H9 (cell line): ENCODE measurements around the gene MPZL1. TPM values are rescaled to one million over a fixed set of nuclear protein-coding genes. Genes with fewer than 3 reads are reported as not detected.

Experiments used
- DNase-seq: peaks from one replicate; pipeline ENCODE4 v3.0.0-alpha.2; 2017
- H2AFZ ChIP-seq: one replicate; pipeline ENCODE4 v1.6.1; 2013; ENCODE audit warnings: mild to moderate bottlenecking, low read length, control low read depth, moderate library complexity
- H2AK5ac ChIP-seq: 2 replicates; pipeline ENCODE4 v1.6.1; 2013; ENCODE audit warnings: low read length, control low read depth, mixed read lengths; ENCODE audit not compliant: insufficient read length
- H2BK120ac ChIP-seq: one replicate; pipeline ENCODE4 v1.6.1; 2013; ENCODE audit warnings: low read depth, mild to moderate bottlenecking, low read length, control low read depth, inconsistent platforms; ENCODE audit not compliant: poor library complexity, severe bottlenecking
- H2BK12ac ChIP-seq: 2 replicates; pipeline ENCODE4 v1.6.1; 2013; ENCODE audit warnings: low read length, control low read depth, mixed read lengths, low read depth; ENCODE audit not compliant: insufficient read length
- H2BK15ac ChIP-seq: 2 replicates; pipeline ENCODE4 v1.6.1; 2013; ENCODE audit warnings: low read depth, low read length, control low read depth
- H2BK20ac ChIP-seq: one replicate; pipeline ENCODE4 v1.6.1; 2013; ENCODE audit warnings: low read depth, mild to moderate bottlenecking, low read length, control low read depth, inconsistent platforms; ENCODE audit not compliant: poor library complexity, severe bottlenecking
- H2BK5ac ChIP-seq: 2 replicates; pipeline ENCODE4 v1.6.1; 2013; ENCODE audit warnings: low read length, control low read depth, mixed read lengths; ENCODE audit not compliant: insufficient read length
- H3K14ac ChIP-seq: 2 replicates; pipeline ENCODE4 v1.6.1; 2013; ENCODE audit warnings: low read length, control low read depth; ENCODE audit not compliant: insufficient read depth
- H3K18ac ChIP-seq: 2 replicates; pipeline ENCODE4 v1.6.1; 2013; ENCODE audit warnings: low read depth, mild to moderate bottlenecking, mixed read lengths, low read length, control low read depth; ENCODE audit not compliant: insufficient read length
- H3K23ac ChIP-seq: 2 replicates; pipeline ENCODE4 v1.6.1; 2013; ENCODE audit warnings: low read length, control low read depth, mixed read lengths, low read depth; ENCODE audit not compliant: insufficient read length
- H3K23me2 ChIP-seq: 2 replicates; pipeline ENCODE4 v1.6.1; 2013; ENCODE audit warnings: low read depth, mild to moderate bottlenecking, mixed read lengths, low read length, control low read depth; ENCODE audit not compliant: insufficient read length, poor library complexity, severe bottlenecking
- H3K27ac ChIP-seq: 2 replicates; pipeline ENCODE4 v1.5.1; 2013; ENCODE audit warnings: low read length, control low read depth, mixed read lengths, low read depth; ENCODE audit not compliant: insufficient read length
- H3K27me3 ChIP-seq: 2 replicates; pipeline ENCODE4 v1.6.1; 2013; ENCODE audit warnings: low read length, control low read depth, inconsistent platforms; ENCODE audit not compliant: insufficient read depth
- H3K4ac ChIP-seq: 2 replicates; pipeline ENCODE4 v1.6.1; 2013; ENCODE audit warnings: low read depth, mild to moderate bottlenecking, control low read depth, inconsistent platforms, low read length, moderate library complexity
- H3K4me1 ChIP-seq: 2 replicates; pipeline ENCODE4 v1.6.1; 2013; ENCODE audit warnings: low read length, control low read depth, inconsistent platforms; ENCODE audit not compliant: insufficient read depth
- H3K4me2 ChIP-seq: 2 replicates; pipeline ENCODE4 v1.6.1; 2013; ENCODE audit warnings: low read length, control low read depth, mixed read lengths; ENCODE audit not compliant: insufficient read length, insufficient read depth
- H3K56ac ChIP-seq: 2 replicates; pipeline ENCODE4 v1.6.1; 2013; ENCODE audit warnings: low read depth, mild to moderate bottlenecking, mixed read lengths, low read length, control low read depth; ENCODE audit not compliant: insufficient read length
- H3K79me1 ChIP-seq: 2 replicates; pipeline ENCODE4 v1.6.1; 2013; ENCODE audit warnings: low read depth, mild to moderate bottlenecking, moderate library complexity, low read length, control low read depth, inconsistent platforms; ENCODE audit not compliant: insufficient read depth, poor library complexity, severe bottlenecking
- H3K79me2 ChIP-seq: 2 replicates; pipeline ENCODE4 v1.6.1; 2013; ENCODE audit warnings: low read length, control low read depth, inconsistent platforms; ENCODE audit not compliant: insufficient read depth
- H3K9ac ChIP-seq: 2 replicates; pipeline ENCODE4 v1.6.1; 2013; ENCODE audit warnings: low read length, control low read depth, mixed read lengths; ENCODE audit not compliant: insufficient read length; ENCODE audit errors: extremely low read depth
- H3K9me3 ChIP-seq: one replicate; pipeline ENCODE4 v1.6.1; 2013; ENCODE audit warnings: low read depth, low read length, inconsistent platforms; ENCODE audit not compliant: control insufficient read depth
- H3T11ph ChIP-seq: one replicate; pipeline ENCODE4 v1.6.1; 2013; ENCODE audit warnings: mild to moderate bottlenecking, low read length, control low read depth, inconsistent platforms
- H4K20me1 ChIP-seq: one replicate; pipeline ENCODE4 v1.6.1; 2013; ENCODE audit not compliant: control insufficient read depth, insufficient read length, insufficient read depth
- H4K5ac ChIP-seq: 2 replicates; pipeline ENCODE4 v1.6.1; 2013; ENCODE audit warnings: low read depth, mild to moderate bottlenecking, mixed read lengths, low read length, control low read depth; ENCODE audit not compliant: insufficient read length
- H4K8ac ChIP-seq: replicated peaks from 2 replicates; pipeline ENCODE4 v1.6.1; 2013; ENCODE audit warnings: low read length, control low read depth, mixed read lengths, low read depth; ENCODE audit not compliant: insufficient read length
- H4K91ac ChIP-seq: 2 replicates; pipeline ENCODE4 v1.6.1; 2013; ENCODE audit warnings: low read depth, mild to moderate bottlenecking, moderate library complexity, mixed read lengths, low read length, control low read depth; ENCODE audit not compliant: insufficient read length
- H3K27ac Mint-ChIP-seq, 3 experiments: 2 replicates in 2 of 3; 3 replicates in 1 of 3; pipeline ENCODE4 v1.8.0; 2020 to 2021; ENCODE audit warnings: mixed read lengths in 3 of 3, mild to moderate bottlenecking in 1 of 3, moderate library complexity in 1 of 3
- H3K27me3 Mint-ChIP-seq: 2 replicates; pipeline ENCODE4 v1.8.0; 2021; ENCODE audit warnings: low read depth, mild to moderate bottlenecking, moderate library complexity, mixed read lengths
- H3K36me3 Mint-ChIP-seq, 3 experiments: 2 replicates in 2 of 3; 3 replicates in 1 of 3; pipeline ENCODE4 v1.8.0; 2020 to 2021; ENCODE audit warnings: low read depth in 3 of 3, mixed read lengths in 3 of 3; ENCODE audit not compliant: insufficient read depth in 1 of 3
- H3K4me1 Mint-ChIP-seq, 2 experiments: 2 replicates each; pipeline ENCODE4 v1.8.0; 2020; ENCODE audit warnings: mixed read lengths in 2 of 2
- H3K4me3 Mint-ChIP-seq, 2 experiments: 2 replicates in 1 of 2; 3 replicates in 1 of 2; pipeline ENCODE4 v1.8.0; 2020 to 2021; ENCODE audit warnings: mild to moderate bottlenecking in 2 of 2, mixed read lengths in 2 of 2, moderate library complexity in 1 of 2
- H3K9me3 Mint-ChIP-seq, 2 experiments: 2 replicates in 1 of 2; 3 replicates in 1 of 2; pipeline ENCODE4 v1.8.0; 2020; ENCODE audit warnings: mild to moderate bottlenecking in 2 of 2, mixed read lengths in 2 of 2, moderate library complexity in 1 of 2
- WGBS: extraction: QIAGEN DNeasy Blood & Tissue Kit; methylation state at CpG from one replicate; pipeline ENCODE4 v1.1.7; 2013; ENCODE audit warnings: missing lambda C conversion rate, low lambda C conversion rate, mixed read lengths; ENCODE audit not compliant: insufficient read length; ENCODE audit errors: extremely low coverage; 5-methylcytosine and 5-hydroxymethylcytosine counted together
- total RNA-seq: library from RNA; stranded (reverse); gene quantifications from 2 replicates; pipeline ENCODE4 v1.2.1, GENCODE V29; 2021
- TF ChIP-seq, protein P1 (sequence below): fragments of 200-600 bp; sonication (generic); conservative IDR thresholded peaks from 3 replicates; pipeline ENCODE4 v1.8.0; 2021; ENCODE audit warnings: antibody characterized with exemption, mild to moderate bottlenecking

Gene MPZL1
- total RNA-seq, 1 experiment from 2014 or later: 60.7 TPM

GRCh38 chr1:167757433-167758309 lies 35.9 kb downstream of the MPZL1 start:
- no peak overlapping the region for H3K4ac ChIP-seq
- no peak overlapping the region for H3K27ac ChIP-seq
- H2BK120ac ChIP-seq: no peak overlapping the region
- no peak overlapping the region for H2AFZ ChIP-seq
- no peak overlapping the region for H3K4me3 Mint-ChIP-seq
- no peak overlapping the region for H2BK5ac ChIP-seq
- no peak overlapping the region for H3K27ac Mint-ChIP-seq
- H3K56ac ChIP-seq: no peak overlapping the region
- H3K4me1 ChIP-seq: peaks cover 5% of the 10 kb centered on the region; the same call in 1 of the 2 replicates
- no peak overlapping the region for H2BK12ac ChIP-seq
- no peak overlapping the region for H2BK20ac ChIP-seq
- no peak overlapping the region for H3K18ac ChIP-seq
- H3K4me2 ChIP-seq: no peak overlapping the region
- H2AK5ac ChIP-seq: no peak overlapping the region
- peaks cover 15 to 24% of the 10 kb centered on the region in 2 experiments for H3K4me1 Mint-ChIP-seq
- H3K9ac ChIP-seq: no peak overlapping the region
- no peak for DNase-seq
- H3K36me3 Mint-ChIP-seq: 0 out of 7 replicates have a peak, but pooled peaks cover 0 to 5% (median 0%) of the 10 kb centered on the region in 3 experiments
- no peaks in the 10 kb centered on the region for H3K23me2 ChIP-seq
- no peak overlapping the region for H4K91ac ChIP-seq
- H3K79me2 ChIP-seq: peaks cover 8% of the 10 kb centered on the region; the same call in 1 of the 2 replicates
- H3K79me1 ChIP-seq: peaks cover 5% of the 10 kb centered on the region
- no peak overlapping the region for H3T11ph ChIP-seq
- H3K27me3 ChIP-seq: no peaks in the 10 kb centered on the region
- no peaks in the 10 kb centered on the region for H3K9me3 Mint-ChIP-seq
- H3K27me3 Mint-ChIP-seq: no peaks in the 10 kb centered on the region
- H4K8ac ChIP-seq: no peak overlapping the region
- no CpG with 5 or more reads among the region's 4 CpGs for WGBS
- no peak overlapping the region for H2BK15ac ChIP-seq
- H3K23ac ChIP-seq: no peak overlapping the region
- H4K20me1 ChIP-seq: no peaks in the 10 kb centered on the region
- no peaks in the 10 kb centered on the region for H3K9me3 ChIP-seq
- H4K5ac ChIP-seq: no peak overlapping the region
- H3K14ac ChIP-seq: no peak overlapping the region
- TF ChIP-seq, protein P1, sequence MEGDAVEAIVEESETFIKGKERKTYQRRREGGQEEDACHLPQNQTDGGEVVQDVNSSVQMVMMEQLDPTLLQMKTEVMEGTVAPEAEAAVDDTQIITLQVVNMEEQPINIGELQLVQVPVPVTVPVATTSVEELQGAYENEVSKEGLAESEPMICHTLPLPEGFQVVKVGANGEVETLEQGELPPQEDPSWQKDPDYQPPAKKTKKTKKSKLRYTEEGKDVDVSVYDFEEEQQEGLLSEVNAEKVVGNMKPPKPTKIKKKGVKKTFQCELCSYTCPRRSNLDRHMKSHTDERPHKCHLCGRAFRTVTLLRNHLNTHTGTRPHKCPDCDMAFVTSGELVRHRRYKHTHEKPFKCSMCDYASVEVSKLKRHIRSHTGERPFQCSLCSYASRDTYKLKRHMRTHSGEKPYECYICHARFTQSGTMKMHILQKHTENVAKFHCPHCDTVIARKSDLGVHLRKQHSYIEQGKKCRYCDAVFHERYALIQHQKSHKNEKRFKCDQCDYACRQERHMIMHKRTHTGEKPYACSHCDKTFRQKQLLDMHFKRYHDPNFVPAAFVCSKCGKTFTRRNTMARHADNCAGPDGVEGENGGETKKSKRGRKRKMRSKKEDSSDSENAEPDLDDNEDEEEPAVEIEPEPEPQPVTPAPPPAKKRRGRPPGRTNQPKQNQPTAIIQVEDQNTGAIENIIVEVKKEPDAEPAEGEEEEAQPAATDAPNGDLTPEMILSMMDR: no peak
